Kidney (tissue), 14 donors: ENCODE results near the gene AGPAT1. TPM values are rescaled to one million over a fixed set of nuclear protein-coding genes. Genes with fewer than 3 reads are reported as not detected.
"Not testable (repeated sequence)": the region's sequence is repeated elsewhere in the genome, so short reads cannot be mapped to it uniquely, and the experiment has no call there.

Source experiments
- DNase-seq, 5 donors: peaks; one replicate each; pipeline ENCODE4 v3.0.0-alpha.2; 2013 to 2020
- FAIRE-seq: peaks from 2 replicates; lab custom pipeline; 2012; peaks lifted over from hg19 to GRCh38; lab: Jason Lieb, UNC
- H3K27ac ChIP-seq, 2 donors: one replicate each; pipeline ENCODE4 v1.7.0; 2013; ENCODE audit warnings: low read depth in 2 of 2, low read length in 2 of 2, inconsistent platforms in 1 of 2
- H3K27me3 ChIP-seq: one replicate; pipeline ENCODE4 v1.7.1; 2013; ENCODE audit warnings: low read length, inconsistent platforms; ENCODE audit not compliant: control insufficient read depth, insufficient read depth
- H3K36me3 ChIP-seq, 3 donors: one replicate each; pipeline versions ENCODE4 v1.7.0 to v1.7.1; 2013; ENCODE audit warnings: low read length in 3 of 3, control low read depth in 1 of 3, inconsistent platforms in 1 of 3; ENCODE audit not compliant: insufficient read depth in 3 of 3, control insufficient read depth in 2 of 3
- H3K4me1 ChIP-seq, 3 donors: one replicate each; pipeline versions ENCODE4 v1.7.0 to v1.7.1; 2013; ENCODE audit warnings: low read length in 3 of 3, inconsistent platforms in 1 of 3, low read depth in 1 of 3; ENCODE audit not compliant: control insufficient read depth in 2 of 3, insufficient read depth in 2 of 3
- H3K4me3 ChIP-seq, 3 donors: one replicate each; pipeline versions ENCODE4 v1.7.0 to v1.8.1; 2013; ENCODE audit warnings: low read length in 3 of 3, control low read depth in 1 of 3, inconsistent platforms in 1 of 3
- H3K9ac ChIP-seq, 3 donors: one replicate each; pipeline versions ENCODE4 v1.7.0 to v1.7.1; 2013; ENCODE audit warnings: low read length in 3 of 3, control low read depth in 1 of 3, inconsistent platforms in 1 of 3
- H3K9me3 ChIP-seq, 3 donors: one replicate each; pipeline versions ENCODE4 v1.7.0 to v1.7.1; 2013; ENCODE audit warnings: low read length in 3 of 3, control low read depth in 1 of 3, inconsistent platforms in 1 of 3; ENCODE audit not compliant: control insufficient read depth in 2 of 3, insufficient read depth in 1 of 3
- intact Hi-C: fragments of 100-400 bp; cut with DNase I; formaldehyde crosslinking; loops from one replicate; pipeline ENCODE4 v1.11.1; 2022
- polyA plus RNA-seq: library from polyadenylated mRNA; stranded (reverse); fragments of 350-450 nt; fragmentation: Illumina TruSeq; extraction: RNeasy Lipid Tissue Mini Kit (QIAGEN cat#74804); gene quantifications from one replicate; pipeline ENCODE4 v1.2.3, GENCODE V29; 2014; ENCODE audit warnings: low read depth, low replicate concordance; ENCODE audit not compliant: insufficient read depth
- total RNA-seq: library from RNA; stranded (reverse); fragmentation: NEBNext Ultra II Directional; extraction: Animal tissue kit (Norgen Biotek cat#: 25700); gene quantifications from one replicate; pipeline ENCODE4 v1.2.1, GENCODE V29; 2021
- TF ChIP-seq, protein P1 (sequence below): IDR thresholded peaks from 3 replicates; pipeline ENCODE4 v1.5.1; 2012; ENCODE audit warnings: mild to moderate bottlenecking, moderate library complexity, borderline replicate concordance; ENCODE audit not compliant: insufficient read depth; ENCODE audit errors: extremely low read depth
- donor health status: control.
- donor health status: control.
- donor health status: control.
- donor health status: control.
- donor health status: control.
- donor health status: DM: yes; HTN: yes; CAD: no.
- donor health status: Normal renal cell carcinoma (clear cell type).

The AGPAT1 gene
- total and polyA plus RNA-seq, 2 donors from 2014 or later, result 58.9 to 87.1 TPM

DNA sequence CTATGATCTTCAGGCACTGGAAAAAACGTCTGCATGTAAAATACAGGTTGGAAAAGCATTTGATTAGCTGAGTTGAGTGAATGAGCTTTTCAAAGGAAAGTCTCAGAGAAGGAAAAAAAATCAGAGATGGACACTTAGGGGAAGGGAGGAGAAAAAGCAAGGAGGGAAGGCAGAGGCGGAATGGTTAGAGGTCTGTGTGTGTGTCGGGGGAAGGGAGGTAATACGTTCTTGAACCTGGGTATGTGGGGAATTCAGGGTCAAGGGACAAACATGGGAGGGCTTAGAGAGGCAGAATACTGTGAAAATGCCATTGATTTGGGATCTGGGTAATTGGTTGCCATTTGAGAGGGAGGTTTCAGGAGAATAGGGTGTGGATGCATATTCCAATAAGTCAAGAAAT lies 29.2 kb downstream of the AGPAT1 start:
- Histone ChIP-seq H3K9me3 (no peaks in the 10 kb centered on the region), H3K4me1 (no peaks in the 10 kb centered on the region), H3K27me3 (no peaks in the 10 kb centered on the region), H3K4me3 (no peak overlapping the region), H3K9ac (no peak overlapping the region), H3K36me3 (no peaks in the 10 kb centered on the region), H3K27ac (no peak overlapping the region)
- TF ChIP-seq, protein P1, sequence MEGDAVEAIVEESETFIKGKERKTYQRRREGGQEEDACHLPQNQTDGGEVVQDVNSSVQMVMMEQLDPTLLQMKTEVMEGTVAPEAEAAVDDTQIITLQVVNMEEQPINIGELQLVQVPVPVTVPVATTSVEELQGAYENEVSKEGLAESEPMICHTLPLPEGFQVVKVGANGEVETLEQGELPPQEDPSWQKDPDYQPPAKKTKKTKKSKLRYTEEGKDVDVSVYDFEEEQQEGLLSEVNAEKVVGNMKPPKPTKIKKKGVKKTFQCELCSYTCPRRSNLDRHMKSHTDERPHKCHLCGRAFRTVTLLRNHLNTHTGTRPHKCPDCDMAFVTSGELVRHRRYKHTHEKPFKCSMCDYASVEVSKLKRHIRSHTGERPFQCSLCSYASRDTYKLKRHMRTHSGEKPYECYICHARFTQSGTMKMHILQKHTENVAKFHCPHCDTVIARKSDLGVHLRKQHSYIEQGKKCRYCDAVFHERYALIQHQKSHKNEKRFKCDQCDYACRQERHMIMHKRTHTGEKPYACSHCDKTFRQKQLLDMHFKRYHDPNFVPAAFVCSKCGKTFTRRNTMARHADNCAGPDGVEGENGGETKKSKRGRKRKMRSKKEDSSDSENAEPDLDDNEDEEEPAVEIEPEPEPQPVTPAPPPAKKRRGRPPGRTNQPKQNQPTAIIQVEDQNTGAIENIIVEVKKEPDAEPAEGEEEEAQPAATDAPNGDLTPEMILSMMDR, result no peak
- intact Hi-C loops, result no loop called here
- no peak for DNase-seq
- FAIRE-seq, result no peak

DNA sequence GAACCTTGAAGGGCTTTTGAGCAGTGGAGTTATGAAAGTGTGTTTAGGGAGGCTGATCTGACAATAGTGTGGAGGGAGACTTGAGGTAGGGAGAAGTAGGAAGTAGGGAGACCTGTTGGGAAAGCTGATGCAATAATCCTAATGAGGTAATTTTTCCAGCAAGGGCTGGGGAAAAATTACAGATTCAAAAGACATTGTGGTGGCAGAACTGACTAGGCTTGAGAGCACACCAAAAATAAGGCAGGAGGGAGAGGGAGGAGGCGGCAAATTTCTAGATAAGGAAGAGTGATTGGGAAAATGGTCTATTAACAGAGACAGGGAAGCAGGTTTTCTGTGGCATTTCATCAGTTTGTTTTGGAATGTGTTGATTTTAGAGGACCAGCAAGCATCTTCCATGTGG lies 29.6 kb downstream of the AGPAT1 start:
- Histone ChIP-seq H3K9me3 (no peaks in the 10 kb centered on the region), H3K27me3 (no peaks in the 10 kb centered on the region), H3K4me1 (no peaks in the 10 kb centered on the region), H3K27ac (no peak overlapping the region), H3K36me3 (no peaks in the 10 kb centered on the region), H3K4me3 (no peak overlapping the region), H3K9ac (no peak overlapping the region)
- FAIRE-seq, result no peak
- intact Hi-C loops, result no loop called here
- DNase-seq, result no peak
- TF ChIP-seq, protein P1, result no peak

DNA sequence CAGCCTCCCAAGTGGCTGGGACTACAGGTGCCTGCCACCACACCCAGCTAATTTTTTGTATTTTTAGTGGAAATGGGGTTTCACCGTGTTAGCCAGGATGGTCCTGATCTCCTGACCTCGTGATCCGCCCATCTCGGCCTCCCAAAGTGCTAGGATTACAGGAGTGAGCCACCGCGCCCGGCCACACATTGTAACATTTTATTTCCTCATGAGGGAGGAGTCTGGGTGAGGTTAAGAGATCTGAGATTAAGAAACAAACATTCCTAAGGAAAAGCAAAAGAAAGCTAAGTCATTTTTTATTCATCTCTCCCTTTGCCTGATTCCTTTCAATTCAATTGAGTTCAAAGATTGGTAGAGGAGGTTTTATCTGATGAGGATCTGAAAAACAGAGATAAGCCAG lies 31.6 kb downstream of the AGPAT1 start:
- H3K4me3 ChIP-seq, FAIRE-seq, H3K4me1 ChIP-seq, intact Hi-C loops, H3K27ac ChIP-seq, H3K27me3 ChIP-seq, H3K9ac ChIP-seq, H3K36me3 ChIP-seq, DNase-seq, H3K9me3 ChIP-seq: not testable (repeated sequence)

DNA sequence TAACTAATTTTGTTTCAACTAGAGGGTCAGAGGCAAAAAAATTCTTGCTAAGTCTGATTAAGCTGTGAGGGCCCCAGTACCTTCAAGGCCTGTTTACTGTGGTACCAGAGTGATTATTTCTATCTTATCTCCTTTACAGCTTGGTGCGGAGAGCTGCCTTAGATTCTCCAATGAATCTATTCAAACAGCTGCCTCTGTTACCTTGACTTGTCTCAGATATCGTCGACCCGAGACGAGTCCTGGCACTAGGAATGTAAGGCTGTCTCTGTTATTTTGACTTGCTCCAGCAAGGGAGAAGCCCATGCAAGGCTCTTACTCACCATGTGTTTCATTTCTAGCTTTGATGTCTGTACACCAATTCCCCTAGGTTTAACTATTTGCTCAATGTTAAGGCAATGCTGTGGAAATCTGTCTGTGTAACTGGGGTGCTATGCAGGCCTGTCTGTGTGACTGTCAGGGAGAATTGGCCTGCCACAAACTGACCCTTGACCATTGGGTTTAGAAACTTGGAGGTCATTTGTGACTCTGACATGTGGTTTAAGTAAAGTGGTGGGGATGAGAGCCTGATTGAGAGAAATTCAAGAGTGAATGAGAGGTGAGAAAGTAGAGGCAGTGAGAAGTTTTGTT lies 35.4 kb downstream of the AGPAT1 start:
- no peaks in the 10 kb centered on the region for H3K27me3 ChIP-seq
- no peak overlapping the region for H3K4me3 ChIP-seq
- no peak overlapping the region for H3K27ac ChIP-seq
- no peaks in the 10 kb centered on the region for H3K9me3 ChIP-seq
- no peaks in the 10 kb centered on the region for H3K36me3 ChIP-seq
- no peak overlapping the region for H3K9ac ChIP-seq
- intact Hi-C loops, result no loop called here
- FAIRE-seq (no peak), DNase-seq (no peak)
- TF ChIP-seq, protein P1, result no peak
- no peaks in the 10 kb centered on the region for H3K4me1 ChIP-seq
